Body of pancreas (tissue), 4 donors: ENCODE data around the gene UNC5A.

Experiments used
- CTCF ChIP-seq, 7 experiments: fragments of 450-650 bp in 4 of 7; fragments of 200-600 bp in 3 of 7; sonication (generic) in 3 of 7; IDR thresholded peaks; one replicate each; pipeline ENCODE4 v1.5.1; 2016 to 2019; ENCODE audit warnings: antibody characterized with exemption in 7 of 7
- POLR2A ChIP-seq, 3 donors: fragments of 450-650 bp; IDR thresholded peaks; one replicate each; pipeline ENCODE4 v1.6.1; 2016; ENCODE audit warnings: antibody characterized with exemption in 3 of 3, mild to moderate bottlenecking in 2 of 3

- TF ChIP-seq POLR2A (IDR thresholded peaks at IDR 0.05) (no peak), CTCF (IDR thresholded peaks at IDR 0.05) (no peak)
Measured at GRCh38 chr5:176761755-176762154, 48.6 kb upstream of the UNC5A start.
